Activated CD8-positive, alpha-beta memory T cell treated with anti-CD3 and anti-CD28 coated beads for 1 hour (primary cell): ENCODE measurements around the gene PKNOX2.

Experiments
- DNase-seq, 2 donors: peaks; one replicate each; pipeline ENCODE4 v3.0.0-alpha.2; 2020; ENCODE audit warnings: low read depth in 1 of 2; ENCODE audit errors: extremely low read depth in 1 of 2

Gene PKNOX2

GRCh38 chr11:125229916-125230315, 65.4 kb downstream of the PKNOX2 start:
- DNase-seq, result no peak

- DNase-seq, result no peak
Observed at GRCh38 chr11:125233116-125233515, 68.6 kb downstream of the PKNOX2 start.

- DNase-seq, result no peak
Observed at GRCh38 chr11:125233736-125234275, 69.3 kb downstream of the PKNOX2 start.

GRCh38 chr11:125235071-125235471, 70.5 kb downstream of the PKNOX2 start:
- no peak for DNase-seq

- no peak for DNase-seq
Observed at GRCh38 chr11:125236072-125236825, 71.7 kb downstream of the PKNOX2 start.

GRCh38 chr11:125239585-125240560, 75.3 kb downstream of the PKNOX2 start:
- DNase-seq, result no peak

- no peak for DNase-seq
Observed at GRCh38 chr11:125241104-125241503, 76.6 kb downstream of the PKNOX2 start.

- DNase-seq, result no peak
Observed at GRCh38 chr11:125242141-125242775, 77.7 kb downstream of the PKNOX2 start.

- no peak for DNase-seq
Observed at GRCh38 chr11:125244166-125244565, 79.6 kb downstream of the PKNOX2 start.

- DNase-seq, result no peak
Observed at GRCh38 chr11:125245299-125245698, 80.7 kb downstream of the PKNOX2 start.

GRCh38 chr11:125247431-125247830, 82.9 kb downstream of the PKNOX2 start:
- DNase-seq, result no peak

- no peak for DNase-seq
Observed at GRCh38 chr11:125250318-125251213, 86.0 kb downstream of the PKNOX2 start.

GRCh38 chr11:125251214-125251545, 86.6 kb downstream of the PKNOX2 start:
- no peak for DNase-seq

GRCh38 chr11:125251956-125252355, 87.4 kb downstream of the PKNOX2 start:
- no peak for DNase-seq

- DNase-seq, result no peak
Observed at GRCh38 chr11:125253289-125253688, 88.7 kb downstream of the PKNOX2 start.

- DNase-seq, result no peak
Observed at GRCh38 chr11:125253795-125254525, 89.4 kb downstream of the PKNOX2 start.

GRCh38 chr11:125256541-125257189, 92.1 kb downstream of the PKNOX2 start:
- DNase-seq, result no peak

GRCh38 chr11:125257190-125257579, 92.6 kb downstream of the PKNOX2 start:
- DNase-seq, result no peak

- no peak for DNase-seq
Observed at GRCh38 chr11:125257751-125258150, 93.2 kb downstream of the PKNOX2 start.
